Activated T-helper 1 cell treated with anti-CD3 and anti-CD28 coated beads, Interleukin-12 subunit alpha, Interleukin-12 subunit beta, Interleukin-2, Interleukin-4 antibody, amounts not matched to agents 30 ng/mL and 10 ng/mL and 1 ng/mL, durations not matched to agents 14 hours and 24 hours and 36 hours (primary cell): ENCODE measurements around the gene RBBP8NL. TPM values are rescaled to one million over a fixed set of nuclear protein-coding genes. Genes with fewer than 3 reads are reported as not detected.

ENCODE experiments used
- DNase-seq: peaks from one replicate; pipeline ENCODE4 v3.0.0; 2021; ENCODE audit warnings: low spot score
- H3K27ac Mint-ChIP-seq: one replicate; pipeline ENCODE4 v1.8.0; 2021; ENCODE audit warnings: mild to moderate bottlenecking, mixed read lengths
- H3K27me3 Mint-ChIP-seq: one replicate; pipeline ENCODE4 v1.8.0; 2022; ENCODE audit warnings: mild to moderate bottlenecking, moderate library complexity, mixed read lengths; ENCODE audit not compliant: insufficient read depth
- H3K36me3 Mint-ChIP-seq: one replicate; pipeline ENCODE4 v1.8.0; 2021; ENCODE audit warnings: low read depth, mixed read lengths
- H3K4me1 Mint-ChIP-seq: one replicate; pipeline ENCODE4 v1.8.0; 2021; ENCODE audit warnings: low read depth, mixed read lengths
- H3K4me3 Mint-ChIP-seq: one replicate; pipeline ENCODE4 v1.8.0; 2021; ENCODE audit warnings: mild to moderate bottlenecking, moderate library complexity, mixed read lengths
- H3K9me3 Mint-ChIP-seq: one replicate; pipeline ENCODE4 v1.8.0; 2021; ENCODE audit warnings: mixed read lengths
- intact Hi-C: fragments of 100-400 bp; cut with micrococcal nuclease; formaldehyde crosslinking; loops from one replicate; pipeline ENCODE4 v1.15.1; 2024
- total RNA-seq: library from RNA; stranded (reverse); gene quantifications from 2 replicates; pipeline ENCODE4 v1.2.3, GENCODE V29; 2022

RBBP8NL gene
- total RNA-seq, 1 donor from 2014 or later: not detected

GRCh38 chr20:62466806-62467537 is 39.6 kb upstream of the RBBP8NL start:
- Mint-ChIP-seq H3K4me1 (no peaks in the 10 kb centered on the region), H3K27ac (no peak overlapping the region), H3K27me3 (peaks cover 11% of the 10 kb centered on the region), H3K4me3 (no peak overlapping the region), H3K36me3 (no peaks in the 10 kb centered on the region), H3K9me3 (no peaks in the 10 kb centered on the region)
- intact Hi-C loops: no loop called here
- DNase-seq: no peak

- no peak for DNase-seq
- H3K27me3 Mint-ChIP-seq: peaks cover 10% of the 10 kb centered on the region
- intact Hi-C loops: no loop called here
- no peak overlapping the region for H3K27ac Mint-ChIP-seq
- no peak overlapping the region for H3K4me3 Mint-ChIP-seq
- H3K9me3 Mint-ChIP-seq: no peaks in the 10 kb centered on the region
- H3K36me3 Mint-ChIP-seq: no peaks in the 10 kb centered on the region
- H3K4me1 Mint-ChIP-seq: no peaks in the 10 kb centered on the region
Measured at GRCh38 chr20:62466072-62466760, 38.9 kb upstream of the RBBP8NL start.

GRCh38 chr20:62464990-62465389 is 37.7 kb upstream of the RBBP8NL start:
- Mint-ChIP-seq H3K36me3 (no peaks in the 10 kb centered on the region), H3K4me3 (no peak overlapping the region), H3K9me3 (no peaks in the 10 kb centered on the region), H3K4me1 (no peaks in the 10 kb centered on the region), H3K27ac (no peak overlapping the region), H3K27me3 (peaks cover 5% of the 10 kb centered on the region)
- no peak for DNase-seq
- intact Hi-C loops: no loop called here

- Mint-ChIP-seq H3K4me1 (no peaks in the 10 kb centered on the region), H3K4me3 (no peak overlapping the region), H3K27ac (no peak overlapping the region), H3K27me3 (peaks cover under 1% of the 10 kb centered on the region), H3K9me3 (no peaks in the 10 kb centered on the region), H3K36me3 (no peaks in the 10 kb centered on the region)
- intact Hi-C loops: no loop called here
- DNase-seq: no peak
Measured at GRCh38 chr20:62464425-62464770, 37.1 kb upstream of the RBBP8NL start.

GRCh38 chr20:62463651-62464424 is 36.5 kb upstream of the RBBP8NL start:
- no peak for DNase-seq
- intact Hi-C loops: no loop called here
- no peaks in the 10 kb centered on the region for H3K4me1 Mint-ChIP-seq
- no peak overlapping the region for H3K27ac Mint-ChIP-seq
- H3K4me3 Mint-ChIP-seq: no peak overlapping the region
- no peaks in the 10 kb centered on the region for H3K36me3 Mint-ChIP-seq
- H3K9me3 Mint-ChIP-seq: no peaks in the 10 kb centered on the region
- H3K27me3 Mint-ChIP-seq: no peaks in the 10 kb centered on the region

- H3K27ac Mint-ChIP-seq: no peak overlapping the region
- no peaks in the 10 kb centered on the region for H3K36me3 Mint-ChIP-seq
- no peaks in the 10 kb centered on the region for H3K9me3 Mint-ChIP-seq
- intact Hi-C loops: no loop called here
- DNase-seq: no peak
- no peaks in the 10 kb centered on the region for H3K4me1 Mint-ChIP-seq
- H3K27me3 Mint-ChIP-seq: no peaks in the 10 kb centered on the region
- H3K4me3 Mint-ChIP-seq: no peak overlapping the region
Measured at GRCh38 chr20:62462976-62463592, 35.7 kb upstream of the RBBP8NL start.

- no peaks in the 10 kb centered on the region for H3K9me3 Mint-ChIP-seq
- no peak for DNase-seq
- intact Hi-C loops: no loop called here
- no peaks in the 10 kb centered on the region for H3K4me1 Mint-ChIP-seq
- no peaks in the 10 kb centered on the region for H3K36me3 Mint-ChIP-seq
- H3K27ac Mint-ChIP-seq: no peak overlapping the region
- no peaks in the 10 kb centered on the region for H3K27me3 Mint-ChIP-seq
- no peak overlapping the region for H3K4me3 Mint-ChIP-seq
Measured at GRCh38 chr20:62461834-62462233, 34.5 kb upstream of the RBBP8NL start.

- Mint-ChIP-seq H3K27ac (no peak overlapping the region), H3K9me3 (no peaks in the 10 kb centered on the region), H3K4me1 (no peaks in the 10 kb centered on the region), H3K36me3 (no peaks in the 10 kb centered on the region), H3K4me3 (no peak overlapping the region), H3K27me3 (no peaks in the 10 kb centered on the region)
- intact Hi-C loops: no loop called here
- DNase-seq: no peak
Measured at GRCh38 chr20:62461157-62461556, 33.8 kb upstream of the RBBP8NL start.

- intact Hi-C loops: no loop called here
- H3K27ac Mint-ChIP-seq: no peak overlapping the region
- no peaks in the 10 kb centered on the region for H3K4me1 Mint-ChIP-seq
- no peak for DNase-seq
- no peaks in the 10 kb centered on the region for H3K27me3 Mint-ChIP-seq
- no peaks in the 10 kb centered on the region for H3K9me3 Mint-ChIP-seq
- no peak overlapping the region for H3K4me3 Mint-ChIP-seq
- H3K36me3 Mint-ChIP-seq: no peaks in the 10 kb centered on the region
Measured at GRCh38 chr20:62460678-62461077, 33.3 kb upstream of the RBBP8NL start.

- intact Hi-C loops: no loop called here
- Mint-ChIP-seq H3K27me3 (peaks cover 3% of the 10 kb centered on the region), H3K36me3 (no peaks in the 10 kb centered on the region), H3K9me3 (no peaks in the 10 kb centered on the region), H3K4me3 (no peak overlapping the region), H3K4me1 (no peaks in the 10 kb centered on the region), H3K27ac (no peak overlapping the region)
- DNase-seq: no peak
Measured at GRCh38 chr20:62459488-62459887, 32.1 kb upstream of the RBBP8NL start.

GRCh38 chr20:62458275-62459251 is 31.2 kb upstream of the RBBP8NL start:
- Mint-ChIP-seq H3K27me3 (peaks cover 3% of the 10 kb centered on the region), H3K4me3 (no peak overlapping the region), H3K9me3 (no peaks in the 10 kb centered on the region), H3K27ac (no peak overlapping the region), H3K36me3 (no peaks in the 10 kb centered on the region), H3K4me1 (no peaks in the 10 kb centered on the region)
- DNase-seq: no peak
- intact Hi-C loops: no loop called here

- intact Hi-C loops: no loop called here
- H3K9me3 Mint-ChIP-seq: no peaks in the 10 kb centered on the region
- peaks cover 3% of the 10 kb centered on the region for H3K27me3 Mint-ChIP-seq
- H3K4me1 Mint-ChIP-seq: no peaks in the 10 kb centered on the region
- no peaks in the 10 kb centered on the region for H3K36me3 Mint-ChIP-seq
- DNase-seq: no peak
- H3K27ac Mint-ChIP-seq: no peak overlapping the region
- no peak overlapping the region for H3K4me3 Mint-ChIP-seq
Measured at GRCh38 chr20:62457831-62458230, 30.5 kb upstream of the RBBP8NL start.
